Muscle of leg (tissue), 11 donors: Measurements from ENCODE around the gene PLGLB1. TPM values are rescaled to one million over a fixed set of nuclear protein-coding genes. Genes with fewer than 3 reads are reported as not detected.
"Not testable (repeated sequence)": the region's sequence is repeated elsewhere in the genome, so short reads cannot be mapped to it uniquely, and the experiment has no call there.

Experiments
- DNase-seq: peaks from one replicate; pipeline ENCODE4 v3.0.0; 2013
- H3K27ac ChIP-seq: one replicate; pipeline ENCODE4 v1.5.1; 2013; ENCODE audit warnings: mild to moderate bottlenecking, low read length, control low read depth
- H3K27me3 ChIP-seq: one replicate; pipeline ENCODE4 v1.6.1; 2013; ENCODE audit warnings: low read length; ENCODE audit not compliant: control insufficient read depth, insufficient read depth
- H3K36me3 ChIP-seq: one replicate; pipeline ENCODE4 v1.6.1; 2013; ENCODE audit warnings: low read length; ENCODE audit not compliant: control insufficient read depth, insufficient read depth
- H3K4me1 ChIP-seq: one replicate; pipeline ENCODE4 v1.6.1; 2013; ENCODE audit warnings: low read length; ENCODE audit not compliant: control insufficient read depth, insufficient read depth
- H3K4me3 ChIP-seq: one replicate; pipeline ENCODE4 v1.5.1; 2013; ENCODE audit warnings: low read length, control low read depth
- H3K9me3 ChIP-seq: replicated peaks from 2 replicates; pipeline ENCODE4 v1.6.1; 2013; ENCODE audit warnings: low read depth, low read length; ENCODE audit not compliant: control insufficient read depth
- WGBS: methylation state at CpG from one replicate; pipeline ENCODE4 v1.1.5; 2013; ENCODE audit warnings: missing lambda C conversion rate; ENCODE audit not compliant: insufficient coverage; 5-methylcytosine and 5-hydroxymethylcytosine counted together
- polyA plus RNA-seq, 8 donors: library from polyadenylated mRNA; unstranded; fragments of 120-200 nt; gene quantifications; one replicate each; pipeline versions ENCODE4 v1.2.1 to v1.2.3, GENCODE V29; 2013; ENCODE audit warnings: inconsistent platforms in 1 of 8, low replicate concordance in 1 of 8; ENCODE audit not compliant: insufficient read length in 8 of 8, insufficient read depth in 1 of 8
- total RNA-seq: library from RNA; stranded (reverse); fragments of 120-200 nt; gene quantifications from one replicate; pipeline ENCODE4 v1.2.4, GENCODE V29; 2013

The PLGLB1 gene
- total and polyA plus RNA-seq, 9 donors, result 0.83 to 7.4 (median 1.9) TPM

DNA sequence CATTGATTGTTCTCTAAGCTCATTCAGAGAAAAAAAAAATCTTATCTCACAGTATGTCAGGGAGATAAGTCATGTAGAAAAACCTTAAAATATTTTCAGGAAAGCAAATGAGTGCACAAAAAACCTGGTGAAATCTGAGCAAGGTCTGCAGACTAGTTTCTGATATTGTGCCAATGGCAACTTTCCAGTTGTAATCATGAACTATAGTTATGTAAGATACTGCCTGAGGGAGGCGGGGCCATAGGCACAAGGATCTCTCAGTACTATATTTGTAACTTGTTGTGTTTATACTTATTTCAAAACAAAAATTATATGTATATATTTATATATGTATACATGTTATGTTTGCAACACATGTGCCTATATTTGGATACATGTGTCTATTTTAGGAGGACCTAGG is 5.2 kb upstream of the PLGLB1 start:
- H3K36me3 ChIP-seq, H3K27ac ChIP-seq, H3K4me3 ChIP-seq, H3K9me3 ChIP-seq, H3K27me3 ChIP-seq, DNase-seq, H3K4me1 ChIP-seq: not testable (repeated sequence)
- WGBS, result no CpG with 5 or more reads among the region's 1 CpG

DNA sequence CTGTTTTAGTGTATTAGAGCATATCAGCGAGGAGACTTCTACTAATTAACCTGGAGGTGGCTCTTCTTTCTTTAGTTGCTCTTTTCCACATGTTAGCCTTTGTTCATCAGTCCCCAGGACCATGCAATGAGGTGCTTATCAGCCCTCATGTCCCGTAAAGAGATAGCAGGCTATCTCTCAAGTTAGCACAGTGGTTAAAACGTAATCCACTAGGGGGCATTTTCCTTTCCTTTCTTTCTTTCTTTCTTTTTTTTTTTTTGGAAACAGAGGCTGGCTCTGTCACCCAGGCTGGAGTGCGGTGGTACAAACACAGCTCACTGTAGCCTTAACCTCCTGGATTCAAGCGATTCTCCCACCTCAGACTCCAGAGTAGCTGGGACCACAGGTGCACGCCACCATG is 4.3 kb upstream of the PLGLB1 start:
- H3K27me3 ChIP-seq, H3K27ac ChIP-seq, H3K36me3 ChIP-seq, H3K4me1 ChIP-seq, H3K9me3 ChIP-seq, DNase-seq, H3K4me3 ChIP-seq: not testable (repeated sequence)
- no CpG with 5 or more reads among the region's 6 CpGs for WGBS

DNA sequence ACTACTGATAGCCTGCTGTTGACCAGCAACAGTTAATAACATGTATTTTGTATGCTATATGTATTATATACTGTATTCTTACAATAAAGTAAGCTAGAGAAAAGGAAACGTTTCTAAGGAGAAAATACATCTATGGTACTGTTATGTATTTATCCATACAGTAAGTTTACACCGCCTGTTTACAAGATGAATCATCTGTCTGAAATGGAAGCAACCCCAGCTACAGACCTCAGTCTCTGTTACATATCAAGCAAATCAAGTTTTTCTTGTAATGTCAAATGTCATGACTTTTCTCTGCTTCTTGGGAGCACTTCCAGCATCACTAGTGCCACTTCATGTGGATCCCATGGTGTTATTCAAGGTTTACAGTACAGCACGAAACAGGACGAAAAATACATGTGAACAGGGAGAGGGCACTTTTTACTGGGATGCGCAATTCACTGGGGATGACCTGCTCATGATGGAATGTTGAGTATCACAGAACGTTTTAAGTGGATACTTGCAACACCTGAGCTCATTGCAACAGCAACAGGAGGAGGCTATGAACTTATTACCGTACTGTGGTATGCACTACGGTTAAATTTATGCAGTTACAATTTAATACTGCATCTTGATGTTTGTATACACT is 2.5 kb upstream of the PLGLB1 start:
- not testable (repeated sequence) for H3K9me3 ChIP-seq, H3K27me3 ChIP-seq
- no CpG with 5 or more reads among the region's 8 CpGs for WGBS

DNA sequence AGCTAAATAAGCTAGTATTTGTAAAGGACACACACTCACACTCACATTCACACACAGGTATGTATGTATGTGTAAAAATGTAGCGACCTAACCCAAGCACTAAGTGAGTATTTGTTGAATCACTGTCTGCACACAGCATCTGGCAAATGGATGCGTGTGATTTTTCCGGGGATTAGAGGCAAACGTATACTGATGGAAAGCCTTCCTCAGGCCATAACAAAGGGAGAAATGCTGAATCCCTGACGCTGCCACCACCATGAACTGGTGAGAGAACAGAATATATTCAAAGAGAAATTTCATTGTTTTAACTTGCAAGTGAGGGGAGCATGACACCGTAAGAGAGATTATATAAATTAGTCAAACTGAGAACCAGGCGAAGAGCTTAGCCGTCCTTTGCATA is 601 bp downstream of the PLGLB1 start:
- not testable (repeated sequence) for H3K9me3 ChIP-seq, H3K4me3 ChIP-seq, H3K27me3 ChIP-seq, H3K27ac ChIP-seq, H3K4me1 ChIP-seq, DNase-seq, H3K36me3 ChIP-seq
- no CpG with 5 or more reads among the region's 8 CpGs for WGBS

More for the DNA sequence above, 2.5 kb upstream of the PLGLB1 start:
- not testable (repeated sequence) for H3K4me1 ChIP-seq, H3K4me3 ChIP-seq, H3K27ac ChIP-seq, H3K36me3 ChIP-seq, DNase-seq

DNA sequence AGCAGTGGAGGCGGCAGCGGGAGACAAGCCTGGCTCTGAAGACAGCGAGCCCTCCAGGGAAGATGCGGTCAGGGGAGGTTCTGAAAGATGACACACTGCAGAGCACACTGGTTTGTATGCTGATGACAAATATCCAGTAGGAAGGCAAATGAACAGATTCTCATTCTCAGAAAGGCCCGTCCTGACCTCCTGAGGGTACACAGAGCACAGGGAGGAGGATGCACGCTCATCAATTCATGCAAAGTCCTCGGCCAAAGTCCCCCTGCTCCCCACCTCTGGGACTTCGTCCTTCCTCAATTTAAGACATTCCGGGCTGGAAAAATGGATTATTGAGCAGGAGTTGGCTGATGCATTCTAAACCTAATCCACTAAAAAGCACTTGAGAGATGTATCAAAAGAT is 2.6 kb downstream of the PLGLB1 start:
- not testable (repeated sequence) for H3K36me3 ChIP-seq, H3K4me3 ChIP-seq, H3K9me3 ChIP-seq, H3K27me3 ChIP-seq, DNase-seq, H3K27ac ChIP-seq, H3K4me1 ChIP-seq
- WGBS, result no CpG with 5 or more reads among the region's 9 CpGs

DNA sequence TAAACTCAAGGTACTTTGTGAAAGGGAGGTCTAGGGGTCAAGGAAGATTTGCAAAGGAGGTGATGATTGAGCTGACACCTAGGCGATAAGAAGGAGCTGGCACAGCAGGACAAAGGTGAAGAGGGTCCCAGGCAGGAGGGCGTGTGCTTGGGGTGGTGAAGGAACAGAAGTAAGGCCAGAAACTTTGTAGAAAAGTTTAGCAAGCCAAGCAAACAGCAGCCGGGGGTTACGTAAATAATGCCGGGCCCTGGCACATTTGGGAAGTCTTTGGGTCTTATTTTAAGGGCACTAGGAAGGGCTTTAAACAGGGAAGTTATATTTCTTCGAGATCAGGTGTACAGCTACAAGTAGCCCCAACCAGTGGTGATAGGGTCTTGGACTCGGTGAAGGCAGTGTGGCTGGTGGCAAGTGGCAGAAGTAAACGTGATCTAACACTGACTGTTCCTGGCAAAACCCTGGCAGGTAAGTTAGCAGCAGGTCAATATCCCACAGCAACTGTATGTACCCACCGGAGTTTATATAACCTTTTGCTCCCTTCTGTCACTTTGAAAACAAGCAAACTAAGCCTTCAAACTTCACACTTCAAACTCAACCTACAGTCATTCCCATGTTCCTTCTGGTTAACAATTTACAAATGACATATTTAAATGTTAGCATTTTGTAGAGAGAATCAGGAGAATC is 7.0 kb downstream of the PLGLB1 start:
- not testable (repeated sequence) for DNase-seq, H3K4me3 ChIP-seq, H3K36me3 ChIP-seq, H3K27ac ChIP-seq, H3K9me3 ChIP-seq, H3K4me1 ChIP-seq, H3K27me3 ChIP-seq
- no CpG with 5 or more reads among the region's 9 CpGs for WGBS

DNA sequence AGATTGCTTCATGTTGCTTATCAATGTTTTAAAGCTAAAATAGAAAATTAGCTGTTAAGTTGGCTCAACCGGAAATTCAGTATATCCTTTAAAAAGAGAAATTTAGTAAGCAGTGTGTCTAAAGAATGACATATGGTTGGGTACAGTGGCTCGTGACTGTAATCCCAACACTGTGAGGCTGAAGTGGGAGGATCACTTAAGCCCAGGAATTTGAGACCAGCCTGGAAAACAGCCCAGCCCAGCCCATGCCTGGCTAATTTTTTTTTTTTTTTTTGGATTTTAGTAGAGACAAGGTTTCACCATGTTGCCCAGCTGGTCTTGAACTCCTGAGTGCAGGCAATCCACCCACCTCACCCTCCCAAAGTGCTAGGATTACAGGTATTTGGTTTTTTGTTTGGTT is 17.2 kb downstream of the PLGLB1 start:
- not testable (repeated sequence) for H3K4me3 ChIP-seq, H3K27me3 ChIP-seq, H3K9me3 ChIP-seq, DNase-seq, H3K36me3 ChIP-seq, H3K27ac ChIP-seq, H3K4me1 ChIP-seq
- WGBS, result no CpG with 5 or more reads among the region's 2 CpGs

Other genes starting within 250 kb of the PLGLB1 start
- gene CD8A, start 230.9 kb downstream of the PLGLB1 start, total RNA-seq, result 0.09 TPM
- under 1 TPM; 0.15 to 0.54 (median 0.21) TPM for gene CD8A, start 230.9 kb downstream of the PLGLB1 start, polyA plus RNA-seq
- 0.31 TPM for gene CD8B, start 160.0 kb downstream of the PLGLB1 start, total RNA-seq
- 1 to 10 TPM in 1 of 8 donors, under 1 TPM in 7; 0.19 to 1.7 (median 0.42) TPM for gene CD8B, start 160.0 kb downstream of the PLGLB1 start, polyA plus RNA-seq
- gene RGPD1, start 79.7 kb downstream of the PLGLB1 start, total RNA-seq, result 1.5 TPM
- 1 to 10 TPM in 4 of 8 donors, under 1 TPM in 4; 0.05 to 2.7 (median 0.95) TPM for gene RGPD1, start 79.7 kb downstream of the PLGLB1 start, polyA plus RNA-seq